ENCODE measurements around the gene RYR2.

RYR2 gene

DNA sequence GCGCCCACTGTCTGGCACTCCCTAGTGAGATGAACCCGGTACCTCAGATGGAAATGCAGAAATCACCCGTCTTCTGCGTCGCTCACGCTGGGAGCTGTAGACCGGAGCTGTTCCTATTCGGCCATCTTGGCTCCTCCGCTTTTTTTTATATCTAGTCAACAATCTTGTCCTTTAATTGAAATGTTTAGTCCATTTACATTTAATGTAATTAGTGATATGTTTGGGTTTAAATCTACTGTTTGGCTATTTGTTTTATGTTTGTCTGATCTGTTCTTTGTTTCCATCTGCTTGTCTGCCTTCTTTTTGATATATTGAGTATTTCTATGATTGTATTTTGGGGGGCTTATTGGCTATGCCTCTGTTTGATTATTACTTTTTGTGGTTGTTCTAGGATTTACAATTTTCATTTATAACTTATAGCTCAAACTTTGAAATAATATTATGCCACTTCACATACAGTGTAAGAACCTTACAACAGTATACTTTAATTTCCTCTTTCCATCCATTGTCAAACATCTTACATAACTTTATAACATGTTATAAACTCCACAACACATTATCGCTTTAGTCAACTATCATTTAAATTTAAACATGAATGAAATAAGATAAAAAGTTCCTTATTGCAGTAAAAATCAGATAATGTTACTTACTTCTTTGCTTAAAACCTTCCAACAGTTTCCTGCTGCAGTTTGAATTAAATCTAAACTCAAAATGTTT lies 16.5 kb upstream of the RYR2 start:
- TF ChIP-seq, protein P1, sequence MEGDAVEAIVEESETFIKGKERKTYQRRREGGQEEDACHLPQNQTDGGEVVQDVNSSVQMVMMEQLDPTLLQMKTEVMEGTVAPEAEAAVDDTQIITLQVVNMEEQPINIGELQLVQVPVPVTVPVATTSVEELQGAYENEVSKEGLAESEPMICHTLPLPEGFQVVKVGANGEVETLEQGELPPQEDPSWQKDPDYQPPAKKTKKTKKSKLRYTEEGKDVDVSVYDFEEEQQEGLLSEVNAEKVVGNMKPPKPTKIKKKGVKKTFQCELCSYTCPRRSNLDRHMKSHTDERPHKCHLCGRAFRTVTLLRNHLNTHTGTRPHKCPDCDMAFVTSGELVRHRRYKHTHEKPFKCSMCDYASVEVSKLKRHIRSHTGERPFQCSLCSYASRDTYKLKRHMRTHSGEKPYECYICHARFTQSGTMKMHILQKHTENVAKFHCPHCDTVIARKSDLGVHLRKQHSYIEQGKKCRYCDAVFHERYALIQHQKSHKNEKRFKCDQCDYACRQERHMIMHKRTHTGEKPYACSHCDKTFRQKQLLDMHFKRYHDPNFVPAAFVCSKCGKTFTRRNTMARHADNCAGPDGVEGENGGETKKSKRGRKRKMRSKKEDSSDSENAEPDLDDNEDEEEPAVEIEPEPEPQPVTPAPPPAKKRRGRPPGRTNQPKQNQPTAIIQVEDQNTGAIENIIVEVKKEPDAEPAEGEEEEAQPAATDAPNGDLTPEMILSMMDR (IDR thresholded peaks at IDR 0.05; ENCODE audit: extremely low read depth, insufficient read depth, missing control alignments): no peak
- no peak for DNase-seq (ENCODE audit: low spot score)
- in situ Hi-C loops (cut with MboI; ENCODE audit: low pct_unique_long_range_greater_than_20kb, low sequenced_read_pairs, unreplicated experiment): no loop called here

- no peak for DNase-seq (ENCODE audit: low spot score)
- TF ChIP-seq, protein P1 (IDR thresholded peaks at IDR 0.05; ENCODE audit: extremely low read depth, insufficient read depth, missing control alignments): no peak
- in situ Hi-C loops (cut with MboI; ENCODE audit: low pct_unique_long_range_greater_than_20kb, low sequenced_read_pairs, unreplicated experiment): no loop called here
These were observed 12.7 kb upstream of the RYR2 start for GRCh38 chr1:237029240-237029639.

GRCh38 chr1:237029850-237030535 lies 12.0 kb upstream of the RYR2 start:
- DNase-seq (ENCODE audit: low spot score): no peak
- TF ChIP-seq, protein P1 (IDR thresholded peaks at IDR 0.05; ENCODE audit: extremely low read depth, insufficient read depth, missing control alignments): no peak
- in situ Hi-C loops (cut with MboI; ENCODE audit: low pct_unique_long_range_greater_than_20kb, low sequenced_read_pairs, unreplicated experiment): no loop called here

DNA sequence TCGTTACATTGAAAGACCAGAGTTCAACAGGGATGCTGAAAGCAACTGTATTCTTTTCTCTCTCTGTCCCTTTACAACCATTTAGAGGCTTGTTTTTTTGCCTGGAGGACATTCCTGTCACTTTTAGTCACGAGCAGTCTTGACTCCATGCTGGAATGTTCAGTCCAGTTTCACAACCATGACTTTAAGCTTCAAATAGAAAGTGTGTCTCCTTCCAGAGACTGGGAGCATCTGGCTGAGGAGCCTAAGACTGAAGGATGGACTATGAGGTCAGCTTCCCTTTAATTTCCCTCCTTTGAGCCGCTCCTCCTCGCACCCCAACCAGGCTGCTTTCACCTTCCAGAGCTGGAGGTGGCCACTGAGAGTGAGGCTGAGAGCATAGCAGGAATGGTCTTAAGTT lies 10.5 kb upstream of the RYR2 start:
- TF ChIP-seq, protein P1 (IDR thresholded peaks at IDR 0.05; ENCODE audit: extremely low read depth, insufficient read depth, missing control alignments): no peak
- DNase-seq (ENCODE audit: low spot score): no peak
- in situ Hi-C loops (cut with MboI; ENCODE audit: low pct_unique_long_range_greater_than_20kb, low sequenced_read_pairs, unreplicated experiment): no loop called here

GRCh38 chr1:237032029-237032428 lies 10.0 kb upstream of the RYR2 start:
- in situ Hi-C loops (cut with MboI; ENCODE audit: low pct_unique_long_range_greater_than_20kb, low sequenced_read_pairs, unreplicated experiment): no loop called here
- TF ChIP-seq, protein P1 (IDR thresholded peaks at IDR 0.05; ENCODE audit: extremely low read depth, insufficient read depth, missing control alignments): no peak
- no peak for DNase-seq (ENCODE audit: low spot score)

GRCh38 chr1:237033061-237033460 lies 8.9 kb upstream of the RYR2 start:
- DNase-seq (ENCODE audit: low spot score): no peak
- TF ChIP-seq, protein P1 (IDR thresholded peaks at IDR 0.05; ENCODE audit: extremely low read depth, insufficient read depth, missing control alignments): no peak
- in situ Hi-C loops (cut with MboI; ENCODE audit: low pct_unique_long_range_greater_than_20kb, low sequenced_read_pairs, unreplicated experiment): no loop called here
